GM12891 (cell line): ENCODE data around the gene CORO1A.
"Not testable (repeated sequence)": the region's sequence is repeated elsewhere in the genome, so short reads cannot be mapped to it uniquely, and the experiment has no call there.

Experiments used
- DNase-seq: peaks from one replicate; pipeline ENCODE4 v3.0.0; 2011; ENCODE audit warnings: low spot score; ENCODE audit not compliant: insufficient read length
- FAIRE-seq: peaks from 2 replicates; lab custom pipeline; 2011; peaks lifted over from hg19 to GRCh38; lab: Jason Lieb, UNC
- PAX5 ChIP-seq: IDR thresholded peaks from 2 replicates; pipeline ENCODE4 v1.6.1; 2011; ENCODE audit warnings: low read length, moderate library complexity, mild to moderate bottlenecking; ENCODE audit not compliant: insufficient read depth, severe bottlenecking
- POLR2A ChIP-seq: IDR thresholded peaks from 2 replicates; pipeline ENCODE4 v1.6.1; 2011; ENCODE audit warnings: low read depth, low read length, control low read depth
- POLR2AphosphoS5 ChIP-seq: IDR thresholded peaks from 2 replicates; pipeline ENCODE4 v1.6.1; 2011; ENCODE audit warnings: low read depth, low read length, control low read depth
- POU2F2 ChIP-seq: IDR thresholded peaks from 2 replicates; pipeline ENCODE4 v1.6.1; 2011; ENCODE audit warnings: low read depth, mild to moderate bottlenecking, control low read depth, low read length, moderate library complexity
- SPI1 ChIP-seq: IDR thresholded peaks from 2 replicates; pipeline ENCODE4 v1.6.1; 2011; ENCODE audit warnings: low read depth, low read length, control low read depth
- TAF1 ChIP-seq: IDR thresholded peaks from 2 replicates; pipeline ENCODE4 v1.6.1; 2011; ENCODE audit warnings: low read depth, low read length, control low read depth

The CORO1A gene

DNA sequence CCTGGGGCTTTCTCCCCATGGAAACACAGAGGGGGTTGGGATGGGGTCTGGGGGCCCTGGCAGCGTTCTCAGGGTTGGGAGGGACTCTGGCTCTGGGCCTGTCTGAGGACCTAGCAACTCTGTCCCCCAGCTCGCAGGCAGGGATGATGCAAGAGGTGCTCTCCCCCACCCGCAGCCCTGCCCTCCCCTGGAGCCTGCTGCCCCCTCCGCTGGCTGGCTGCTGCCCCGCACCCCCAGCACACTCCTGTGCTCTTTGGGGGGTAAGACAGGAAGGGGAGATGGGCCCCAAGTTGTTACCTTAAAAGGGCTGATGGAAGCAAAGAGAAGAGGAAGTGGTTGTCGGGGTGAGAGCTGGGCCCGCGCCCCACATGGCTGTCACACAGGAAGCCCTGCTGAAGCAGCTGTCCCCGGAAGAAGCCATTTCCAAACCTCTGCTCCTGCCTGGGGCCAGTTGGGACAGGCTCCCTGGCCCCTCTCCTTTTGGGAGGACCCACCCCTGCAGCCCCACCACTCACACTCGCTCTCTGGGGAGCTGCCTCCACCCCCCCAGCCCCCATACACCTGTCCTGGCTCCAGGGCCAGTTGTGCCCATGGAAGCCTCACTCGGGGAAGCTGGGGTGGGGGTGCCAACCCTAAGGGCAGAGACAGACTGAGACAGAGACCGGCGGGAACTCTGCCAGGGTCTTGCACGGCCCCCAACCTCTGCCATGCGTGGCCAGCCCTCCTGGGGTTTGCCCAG is 2.5 kb downstream of the CORO1A start:
- FAIRE-seq (peak; percentile 95), DNase-seq (peak; percentile 77)
- peak; percentile 60; the same call in 1 of the 2 replicates for TF ChIP-seq POLR2AphosphoS5
- TF ChIP-seq POLR2A = no peak; the same call in 1 of the 2 replicates
- no peak for TF ChIP-seq PAX5
- TF ChIP-seq SPI1 = peak; percentile 95
- TF ChIP-seq TAF1 = 0 out of 2 replicates have a peak, but pooled peaks have one; percentile 50
- peak; percentile 45; the same call in 1 of the 2 replicates for TF ChIP-seq POU2F2

DNA sequence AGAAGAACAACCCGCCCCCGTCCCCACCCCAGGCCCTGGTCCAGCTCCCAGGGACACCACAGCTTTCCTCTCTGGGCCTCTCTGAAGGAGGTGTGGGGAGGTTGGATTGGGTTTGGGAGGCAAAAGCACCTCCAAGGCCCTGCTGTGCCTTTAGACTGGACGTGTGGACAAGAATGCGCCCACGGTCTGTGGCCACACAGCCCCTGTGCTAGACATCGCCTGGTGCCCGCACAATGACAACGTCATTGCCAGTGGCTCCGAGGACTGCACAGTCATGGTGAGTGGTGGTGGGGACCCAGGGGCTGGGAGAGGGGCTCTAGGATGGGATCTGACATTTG is 3.0 kb downstream of the CORO1A start:
- no peak; the same call in 1 of the 2 replicates for TF ChIP-seq POLR2A
- FAIRE-seq (no peak), DNase-seq (no peak)

DNA sequence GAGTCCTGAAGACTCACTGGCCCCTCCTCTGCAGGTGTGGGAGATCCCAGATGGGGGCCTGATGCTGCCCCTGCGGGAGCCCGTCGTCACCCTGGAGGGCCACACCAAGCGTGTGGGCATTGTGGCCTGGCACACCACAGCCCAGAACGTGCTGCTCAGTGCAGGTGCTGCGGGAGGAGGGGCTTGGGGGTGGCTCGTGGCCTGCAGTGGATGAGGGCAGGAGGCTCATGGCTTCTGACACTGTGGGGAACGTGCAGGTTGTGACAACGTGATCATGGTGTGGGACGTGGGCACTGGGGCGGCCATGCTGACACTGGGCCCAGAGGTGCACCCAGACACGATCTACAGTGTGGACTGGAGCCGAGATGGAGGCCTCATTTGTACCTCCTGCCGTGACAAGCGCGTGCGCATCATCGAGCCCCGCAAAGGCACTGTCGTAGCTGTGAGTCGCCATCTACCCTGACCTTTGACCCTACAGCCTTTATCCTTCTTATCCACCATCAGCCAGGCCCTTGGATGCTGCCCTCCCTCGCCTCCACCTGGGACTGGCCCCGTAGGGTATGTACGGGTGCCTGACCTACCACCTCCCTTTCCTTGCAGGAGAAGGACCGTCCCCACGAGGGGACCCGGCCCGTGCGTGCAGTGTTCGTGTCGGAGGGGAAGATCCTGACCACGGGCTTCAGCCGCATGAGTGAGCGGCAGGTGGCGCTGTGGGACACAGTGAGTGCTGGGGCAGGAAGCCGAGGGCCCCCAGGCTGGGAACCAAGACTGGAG is 3.6 kb downstream of the CORO1A start:
- DNase-seq = no peak
- TF ChIP-seq SPI1 (no peak), POU2F2 (no peak; the same call in none of the 2 replicates), PAX5 (no peak), POLR2A (peak; percentile 63), TAF1 (0 out of 2 replicates have a peak, but pooled peaks have one; percentile 14), POLR2AphosphoS5 (no peak; the same call in none of the 2 replicates)
- peak; percentile 77 for FAIRE-seq

DNA sequence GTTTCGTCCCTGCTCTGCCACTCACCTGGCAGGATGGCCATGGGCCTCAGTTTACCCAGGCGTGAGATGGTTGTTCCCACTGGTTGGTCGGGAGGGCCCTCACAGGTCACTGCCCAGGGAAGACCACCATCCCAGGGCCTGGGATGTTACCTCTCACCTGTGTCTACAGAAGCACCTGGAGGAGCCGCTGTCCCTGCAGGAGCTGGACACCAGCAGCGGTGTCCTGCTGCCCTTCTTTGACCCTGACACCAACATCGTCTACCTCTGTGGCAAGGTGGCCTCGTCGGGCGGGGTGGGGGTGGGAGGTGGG is 4.1 kb downstream of the CORO1A start:
- DNase-seq (no peak), FAIRE-seq (no peak)
- TF ChIP-seq PAX5 = no peak
- TF ChIP-seq POLR2AphosphoS5 = no peak
- TF ChIP-seq SPI1 = no peak
- TF ChIP-seq TAF1 = no peak
- no peak for TF ChIP-seq POU2F2
- TF ChIP-seq POLR2A = no peak

DNA sequence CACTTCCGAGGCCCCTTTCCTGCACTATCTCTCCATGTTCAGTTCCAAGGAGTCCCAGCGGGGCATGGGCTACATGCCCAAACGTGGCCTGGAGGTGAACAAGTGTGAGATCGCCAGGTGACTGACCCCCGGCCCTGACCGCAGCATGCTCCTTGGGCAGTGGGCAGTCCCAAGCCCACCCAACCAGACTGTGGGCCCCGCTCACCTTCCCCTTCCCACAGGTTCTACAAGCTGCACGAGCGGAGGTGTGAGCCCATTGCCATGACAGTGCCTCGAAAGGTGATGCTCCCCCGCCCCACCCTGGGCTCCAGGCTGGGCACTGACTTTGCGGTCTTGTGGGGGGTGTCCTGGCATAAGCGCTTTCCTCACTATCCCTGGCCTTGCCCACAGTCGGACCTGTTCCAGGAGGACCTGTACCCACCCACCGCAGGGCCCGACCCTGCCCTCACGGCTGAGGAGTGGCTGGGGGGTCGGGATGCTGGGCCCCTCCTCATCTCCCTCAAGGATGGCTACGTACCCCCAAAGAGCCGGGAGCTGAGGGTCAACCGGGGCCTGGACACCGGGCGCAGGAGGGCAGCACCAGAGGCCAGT is 4.7 kb downstream of the CORO1A start:
- DNase-seq (no peak), FAIRE-seq (no peak)
- TF ChIP-seq SPI1 = no peak
- peak; percentile 42; the same call in 1 of the 2 replicates for TF ChIP-seq POLR2A

DNA sequence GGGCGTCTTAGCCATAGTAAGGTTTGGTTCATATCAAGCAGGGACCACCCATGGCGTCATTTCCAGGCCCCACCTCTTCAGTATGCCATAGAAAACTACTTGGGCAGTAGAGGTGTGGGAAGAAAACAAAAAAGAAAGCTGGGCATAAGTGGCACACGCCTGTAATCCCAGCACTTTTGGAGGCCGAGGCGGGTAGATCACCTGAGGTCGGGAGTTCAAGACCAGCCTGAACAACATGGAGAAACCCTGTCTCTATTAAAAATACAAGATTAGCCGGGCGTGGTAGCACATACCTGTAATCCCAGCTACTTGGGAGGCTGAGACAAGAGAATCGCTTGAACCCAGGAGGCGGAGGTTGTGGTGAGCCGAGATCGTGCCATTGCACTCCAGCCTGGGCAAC is 7.8 kb downstream of the CORO1A start:
- not testable (repeated sequence) for FAIRE-seq, DNase-seq

DNA sequence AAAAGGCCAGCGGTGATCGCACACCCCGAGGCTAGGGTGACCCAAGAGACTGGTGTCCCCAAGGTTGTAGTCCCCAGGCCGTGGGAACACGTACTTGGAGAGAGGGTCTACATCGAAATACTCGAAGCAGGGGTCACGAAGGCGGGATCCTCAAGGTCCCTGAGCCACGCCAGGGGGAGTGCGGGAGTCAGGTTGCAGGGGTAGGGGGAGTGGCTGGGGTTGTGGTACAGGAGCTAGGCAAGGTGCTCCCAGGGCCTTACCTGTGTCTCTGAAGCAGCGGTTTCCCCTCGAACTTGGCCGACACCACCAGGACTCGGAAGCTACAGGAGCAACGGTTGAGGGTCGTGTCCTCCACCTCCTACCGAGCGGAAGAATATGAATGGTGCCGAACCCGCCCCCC is 9.7 kb downstream of the CORO1A start:
- not testable (repeated sequence) for FAIRE-seq, DNase-seq

DNA sequence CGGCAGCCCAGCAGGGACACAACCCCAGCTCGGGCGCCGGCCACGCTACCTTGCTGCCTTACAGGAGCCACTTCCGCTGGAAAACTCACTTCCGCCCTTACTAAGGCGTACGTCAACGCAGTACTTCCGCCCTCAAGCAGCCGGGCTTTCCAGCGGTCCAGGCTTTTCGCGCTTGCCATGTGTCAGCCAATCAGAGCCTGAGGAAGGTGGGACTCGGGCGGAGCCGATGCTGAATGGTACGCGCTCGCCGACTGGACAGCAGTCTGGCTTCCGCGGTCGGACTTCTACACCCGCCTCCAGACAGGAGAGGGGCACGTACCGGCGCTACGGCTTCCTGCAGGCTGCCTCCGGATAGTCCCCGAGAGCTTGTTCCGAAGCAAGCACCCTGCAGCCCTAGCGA is 10.2 kb downstream of the CORO1A start, which contains the start of the genes BOLA2B and SLX1A:
Gene BOLA2B, minus strand, starts transcription at position 52 of the 400 bp plus-strand sequence. CDS start 71 bp downstream, outside the sequence.
Gene SLX1A, plus strand, starts transcription at position 261 of the 400 bp plus-strand sequence. CDS start 210 bp downstream, outside the sequence.
- DNase-seq = not testable (repeated sequence)

DNA sequence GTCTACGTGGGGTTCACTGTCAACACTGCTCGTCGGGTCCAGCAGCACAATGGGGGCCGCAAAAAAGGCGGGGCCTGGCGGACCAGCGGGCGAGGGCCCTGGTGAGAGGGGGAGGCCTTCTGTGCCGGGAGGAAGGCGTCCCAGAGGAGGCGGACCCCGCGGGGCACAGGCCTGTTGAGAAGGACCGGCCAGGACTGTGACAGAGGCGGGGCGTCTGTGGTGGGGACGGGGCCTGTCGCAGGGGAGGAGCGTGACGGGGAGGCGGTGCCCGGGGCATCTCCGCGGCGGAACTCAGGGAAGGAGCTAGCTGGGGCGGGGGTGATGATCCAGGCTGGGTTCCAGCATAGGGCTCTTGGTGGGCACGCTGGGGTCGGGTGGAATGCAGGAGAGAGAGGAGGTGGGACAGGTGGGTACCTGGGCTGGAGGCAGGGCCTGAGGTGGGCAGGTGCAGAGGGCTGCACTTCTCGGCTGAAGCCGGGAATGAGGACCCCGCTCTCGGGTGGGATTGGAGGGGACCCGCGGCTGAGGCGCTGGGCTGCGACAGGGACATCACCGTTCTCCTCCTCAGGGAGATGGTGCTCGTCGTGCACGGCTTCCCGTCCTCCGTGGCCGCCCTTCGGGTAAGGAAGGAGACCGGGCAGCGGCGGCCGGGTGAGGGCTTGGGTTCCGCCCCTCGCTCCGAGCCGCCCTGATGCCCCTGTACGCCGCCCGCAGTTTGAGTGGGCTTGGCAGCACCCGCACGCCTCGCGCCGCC is 10.9 kb downstream of the CORO1A start:
- not testable (repeated sequence) for FAIRE-seq, DNase-seq

More for the DNA sequence above, 10.2 kb downstream of the CORO1A start, which contains the start of the genes BOLA2B and SLX1A:
- FAIRE-seq = peak; percentile 99

DNA sequence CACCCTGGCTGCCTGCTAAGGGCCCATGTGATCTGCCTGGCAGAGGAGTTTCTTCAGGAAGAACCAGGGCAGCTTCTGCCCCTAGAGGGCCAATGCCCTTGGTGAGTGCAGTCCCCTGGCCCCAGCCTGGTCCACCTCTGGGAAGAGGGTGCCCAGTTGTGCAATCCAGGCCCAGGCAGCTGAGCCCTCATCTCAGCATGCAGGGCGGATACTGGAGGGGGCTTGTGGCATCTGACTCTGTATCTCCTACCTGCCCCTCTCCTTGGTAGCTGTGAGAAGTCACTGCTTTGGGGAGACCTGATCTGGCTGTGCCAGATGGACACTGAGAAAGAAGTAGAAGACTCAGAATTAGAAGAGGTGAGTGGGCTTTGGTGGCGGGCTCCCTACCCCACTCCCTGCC is 13.6 kb downstream of the CORO1A start:
- FAIRE-seq, DNase-seq: not testable (repeated sequence)

DNA sequence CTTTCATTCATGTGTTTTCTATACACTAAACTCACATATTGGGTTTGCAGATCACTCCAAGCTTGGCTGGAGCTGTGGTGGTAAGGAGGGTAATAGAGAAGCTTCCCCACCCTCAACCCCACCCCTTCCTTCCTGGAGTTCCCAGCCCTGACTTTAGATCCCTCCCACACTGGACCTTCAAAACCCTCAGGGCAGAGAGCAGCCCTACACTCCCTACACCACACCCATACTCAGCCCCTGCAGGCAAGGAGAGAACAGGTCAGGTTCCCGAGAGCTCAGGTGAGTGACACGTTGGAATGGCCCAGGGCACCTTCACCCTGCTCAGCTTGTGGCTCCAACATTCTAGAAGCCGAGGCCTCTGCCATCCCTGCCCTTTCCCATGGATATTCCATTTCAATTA is 15.6 kb downstream of the CORO1A start, which contains the start of gene SULT1A3:
Gene SULT1A3, plus strand, starts transcription at position 207 of the 400 bp plus-strand sequence. CDS start 1,474 bp downstream, outside the sequence.
- not testable (repeated sequence) for FAIRE-seq, DNase-seq

DNA sequence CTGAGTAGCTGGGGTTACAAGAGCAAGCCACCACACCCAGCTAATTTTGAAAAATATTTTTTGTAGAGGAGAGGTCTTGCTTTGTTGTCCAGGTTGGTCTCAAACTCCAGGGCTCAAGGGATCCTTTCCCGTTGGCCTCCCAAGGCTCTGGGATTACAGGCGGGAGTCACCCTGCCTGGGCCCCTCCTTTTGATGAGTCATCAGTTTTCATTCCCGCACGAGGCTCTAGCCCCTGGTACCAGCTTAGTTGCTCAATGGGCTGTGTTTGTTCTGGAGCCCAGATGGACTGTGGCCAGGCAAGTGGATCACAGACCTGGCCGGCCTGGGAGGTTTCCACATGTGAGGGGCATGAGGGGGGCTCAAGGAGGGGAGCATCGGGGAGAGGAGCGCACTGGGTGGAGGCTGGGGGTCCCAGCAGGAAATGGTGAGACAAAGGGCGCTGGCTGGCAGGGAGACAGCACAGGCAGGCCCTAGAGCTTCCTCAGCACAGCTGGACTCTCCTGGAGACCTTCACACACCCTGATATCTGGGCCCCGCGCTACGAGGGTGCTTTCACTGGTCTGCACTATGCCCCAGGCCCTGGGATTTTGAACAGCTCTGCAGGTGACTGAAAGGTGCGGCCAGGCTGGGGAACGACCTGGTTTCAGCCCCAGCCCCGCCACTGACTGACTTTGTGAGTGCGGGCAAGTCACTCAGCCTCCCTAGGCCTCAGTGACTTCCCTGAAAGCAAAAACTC is 16.4 kb downstream of the CORO1A start:
- FAIRE-seq, DNase-seq: not testable (repeated sequence)

DNA sequence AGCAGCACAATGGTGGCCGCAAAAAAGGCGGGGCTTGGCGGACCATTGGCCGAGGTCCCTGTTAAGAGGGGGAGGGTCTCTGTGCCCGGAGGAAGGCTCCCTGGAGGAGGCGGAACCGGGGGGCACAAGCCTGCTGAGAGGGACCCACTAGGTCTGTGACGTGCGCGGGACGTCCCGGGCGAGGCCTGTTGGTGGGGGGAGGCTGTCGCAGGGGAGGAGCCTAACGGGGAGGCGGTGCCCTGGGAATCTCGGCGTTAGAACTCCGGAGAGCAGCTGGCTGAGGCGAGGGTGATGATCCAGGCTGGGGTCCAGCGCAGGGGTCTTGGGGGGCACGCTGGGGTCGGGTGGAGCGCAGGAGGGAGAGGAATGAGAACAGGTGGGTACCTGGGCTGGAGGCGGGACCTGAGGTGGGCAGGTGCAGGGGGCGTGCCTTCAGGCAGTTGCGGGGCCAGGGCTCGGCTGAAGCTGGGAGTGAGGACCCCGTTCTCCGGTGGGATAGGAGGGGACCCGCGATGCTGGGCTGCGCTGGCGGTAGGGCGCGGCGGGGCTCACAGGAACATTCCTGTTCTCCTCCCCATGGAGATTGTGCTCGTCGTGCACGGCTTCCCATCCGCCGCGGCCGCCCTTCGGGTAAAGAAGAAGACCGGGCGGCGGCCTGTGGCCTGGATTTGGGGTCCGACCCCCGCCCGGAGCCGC is 22.3 kb downstream of the CORO1A start:
- DNase-seq, FAIRE-seq: not testable (repeated sequence)

DNA sequence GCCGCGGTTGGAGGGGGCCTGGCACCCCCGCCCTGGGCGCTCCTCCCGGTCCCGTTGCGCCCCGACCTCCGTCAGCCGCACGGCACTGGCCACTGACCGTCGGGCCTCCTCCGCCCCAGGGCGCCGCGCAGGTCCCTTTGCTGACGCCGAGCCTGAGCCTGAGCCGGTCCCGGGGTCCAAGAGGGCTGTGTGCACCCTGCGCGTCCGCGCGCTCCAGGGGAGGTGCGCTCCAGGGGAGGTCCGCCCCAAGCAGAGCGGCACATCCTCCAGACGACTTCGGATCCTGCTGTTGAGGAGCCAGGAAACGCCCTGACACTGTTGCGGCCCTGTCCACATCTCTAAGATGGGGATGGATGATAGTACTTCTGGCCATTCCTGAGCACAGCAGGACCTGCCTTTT is 22.9 kb downstream of the CORO1A start:
- DNase-seq, FAIRE-seq: not testable (repeated sequence)
